Activated naive CD8-positive, alpha-beta T cell treated with anti-CD3 and anti-CD28 coated beads for 36 hours (primary cell): ENCODE data around the gene RNF13. TPM values are rescaled to one million over a fixed set of nuclear protein-coding genes. Genes with fewer than 3 reads are reported as not detected.
"Not testable (repeated sequence)": the region's sequence is repeated elsewhere in the genome, so short reads cannot be mapped to it uniquely, and the experiment has no call there.

Experiments used
- DNase-seq: peaks from one replicate; pipeline ENCODE4 v3.0.0; 2021
- H3K27ac Mint-ChIP-seq: one replicate; pipeline ENCODE4 v1.8.0; 2022; ENCODE audit warnings: mild to moderate bottlenecking, moderate library complexity, mixed read lengths
- H3K27me3 Mint-ChIP-seq: one replicate; pipeline ENCODE4 v1.8.0; 2022; ENCODE audit warnings: mild to moderate bottlenecking, mixed read lengths
- H3K36me3 Mint-ChIP-seq: one replicate; pipeline ENCODE4 v1.8.0; 2021; ENCODE audit warnings: mild to moderate bottlenecking, mixed read lengths
- H3K4me1 Mint-ChIP-seq: one replicate; pipeline ENCODE4 v1.8.0; 2021; ENCODE audit warnings: mixed read lengths
- H3K4me3 Mint-ChIP-seq: one replicate; pipeline ENCODE4 v1.8.0; 2022; ENCODE audit warnings: mild to moderate bottlenecking, moderate library complexity, mixed read lengths
- H3K9me3 Mint-ChIP-seq: one replicate; pipeline ENCODE4 v1.8.0; 2022; ENCODE audit warnings: mixed read lengths
- total RNA-seq, 2 experiments: library from RNA; stranded (reverse); gene quantifications; one replicate each; pipeline ENCODE4 v1.2.3, GENCODE V29; 2021

The RNF13 gene
- total RNA-seq, 2 experiments from 2014 or later = 28.8 to 29.5 TPM

- DNase-seq, H3K4me1 Mint-ChIP-seq, H3K36me3 Mint-ChIP-seq, H3K9me3 Mint-ChIP-seq, H3K27ac Mint-ChIP-seq, H3K4me3 Mint-ChIP-seq: not testable (repeated sequence)
- H3K27me3 Mint-ChIP-seq = peaks cover 23% of the 10 kb centered on the region
Measured at GRCh38 chr3:149983053-149983452, 170.0 kb downstream of the RNF13 start.

- Mint-ChIP-seq H3K4me3 (no peak overlapping the region), H3K27me3 (peaks cover 23% of the 10 kb centered on the region), H3K9me3 (no peaks in the 10 kb centered on the region), H3K27ac (no peak overlapping the region), H3K36me3 (no peaks in the 10 kb centered on the region), H3K4me1 (no peaks in the 10 kb centered on the region)
- no peak for DNase-seq
Measured at GRCh38 chr3:149983628-149984027, 170.6 kb downstream of the RNF13 start.

- peaks cover 6% of the 10 kb centered on the region for H3K9me3 Mint-ChIP-seq
- peaks cover 4% of the 10 kb centered on the region for H3K36me3 Mint-ChIP-seq
- no peaks in the 10 kb centered on the region for H3K4me1 Mint-ChIP-seq
- no peak for DNase-seq
- H3K27ac Mint-ChIP-seq = no peak overlapping the region
- no peak overlapping the region for H3K4me3 Mint-ChIP-seq
- peaks cover 20% of the 10 kb centered on the region for H3K27me3 Mint-ChIP-seq
Measured at GRCh38 chr3:149989307-149989706, 176.3 kb downstream of the RNF13 start.

- H3K9me3 Mint-ChIP-seq = peaks cover 17% of the 10 kb centered on the region
- no peaks in the 10 kb centered on the region for H3K4me1 Mint-ChIP-seq
- no peak for DNase-seq
- H3K4me3 Mint-ChIP-seq = no peak overlapping the region
- peaks cover 11% of the 10 kb centered on the region for H3K36me3 Mint-ChIP-seq
- peaks cover 24% of the 10 kb centered on the region for H3K27me3 Mint-ChIP-seq
- no peak overlapping the region for H3K27ac Mint-ChIP-seq
Measured at GRCh38 chr3:149990423-149990948, 177.5 kb downstream of the RNF13 start.

- no peak overlapping the region for H3K27ac Mint-ChIP-seq
- no peaks in the 10 kb centered on the region for H3K4me1 Mint-ChIP-seq
- H3K36me3 Mint-ChIP-seq = peaks cover 11% of the 10 kb centered on the region
- DNase-seq = no peak
- peaks cover 11% of the 10 kb centered on the region for H3K27me3 Mint-ChIP-seq
- H3K9me3 Mint-ChIP-seq = peaks cover 21% of the 10 kb centered on the region
- H3K4me3 Mint-ChIP-seq = no peak overlapping the region
Measured at GRCh38 chr3:149992416-149993058, 179.5 kb downstream of the RNF13 start.

GRCh38 chr3:149998946-149999345 is 185.9 kb downstream of the RNF13 start:
- Mint-ChIP-seq H3K4me3 (no peak overlapping the region), H3K4me1 (no peaks in the 10 kb centered on the region), H3K36me3 (peaks cover 7% of the 10 kb centered on the region), H3K9me3 (peaks cover 15% of the 10 kb centered on the region), H3K27me3 (peaks cover 14% of the 10 kb centered on the region), H3K27ac (no peak overlapping the region)
- no peak for DNase-seq

- Mint-ChIP-seq H3K4me3 (no peak overlapping the region), H3K27me3 (peaks cover 14% of the 10 kb centered on the region), H3K4me1 (no peaks in the 10 kb centered on the region), H3K9me3 (peaks cover 15% of the 10 kb centered on the region), H3K36me3 (peaks cover 7% of the 10 kb centered on the region), H3K27ac (no peak overlapping the region)
- DNase-seq = no peak
Measured at GRCh38 chr3:149999421-149999820, 186.4 kb downstream of the RNF13 start.

GRCh38 chr3:150000641-150001040 is 187.6 kb downstream of the RNF13 start:
- H3K9me3 Mint-ChIP-seq = peaks cover 2% of the 10 kb centered on the region

GRCh38 chr3:150005243-150006112 is 192.5 kb downstream of the RNF13 start:
- Mint-ChIP-seq H3K27ac (no peak overlapping the region), H3K36me3 (no peaks in the 10 kb centered on the region), H3K4me1 (no peaks in the 10 kb centered on the region), H3K4me3 (no peak overlapping the region), H3K9me3 (no peaks in the 10 kb centered on the region), H3K27me3 (peaks cover 3% of the 10 kb centered on the region)
- DNase-seq = no peak

More at GRCh38 chr3:150000641-150001040, 187.6 kb downstream of the RNF13 start:
- H3K4me3 Mint-ChIP-seq = no peak overlapping the region
- no peaks in the 10 kb centered on the region for H3K36me3 Mint-ChIP-seq
- DNase-seq = no peak
- H3K4me1 Mint-ChIP-seq = no peaks in the 10 kb centered on the region
- H3K27me3 Mint-ChIP-seq = peaks cover 3% of the 10 kb centered on the region
- H3K27ac Mint-ChIP-seq = no peak overlapping the region

- Mint-ChIP-seq H3K4me3 (no peak overlapping the region), H3K4me1 (no peaks in the 10 kb centered on the region), H3K27ac (no peak overlapping the region), H3K36me3 (no peaks in the 10 kb centered on the region), H3K27me3 (peaks cover 3% of the 10 kb centered on the region), H3K9me3 (no peaks in the 10 kb centered on the region)
- no peak for DNase-seq
Measured at GRCh38 chr3:150006794-150007193, 193.8 kb downstream of the RNF13 start.

Other genes starting within 250 kb of the RNF13 start
- gene WWTR1, start 155.2 kb upstream of the RNF13 start, total RNA-seq = under 1 TPM; 0.16 to 0.33 TPM
- 10 to 100 TPM; 39.5 to 40.9 TPM for gene COMMD2, start 60.7 kb upstream of the RNF13 start, total RNA-seq
- not detected for gene ANKUB1, start 20.7 kb upstream of the RNF13 start, total RNA-seq
- gene PFN2, start 157.7 kb downstream of the RNF13 start, total RNA-seq = 1 to 10 TPM; 4.2 to 5.2 TPM